ENCODE measurements around the gene SMURF1.

GRCh38 chr7:98982686-98983085 is 161.2 kb downstream of the SMURF1 start:
- TF ChIP-seq CTCF (IDR thresholded peaks at IDR 0.05) (no peak), POLR2A (IDR thresholded peaks at IDR 0.05) (no peak)
